Muscle of leg (tissue), 16 donors: Measurements from ENCODE around the gene EME2. TPM values are rescaled to one million over a fixed set of nuclear protein-coding genes. Genes with fewer than 3 reads are reported as not detected.

ENCODE experiments used
- DNase-seq: peaks from one replicate; pipeline ENCODE4 v3.0.0; 2013
- H3K27ac ChIP-seq: one replicate; pipeline ENCODE4 v1.5.1; 2013; ENCODE audit warnings: mild to moderate bottlenecking, low read length, control low read depth
- H3K27me3 ChIP-seq: one replicate; pipeline ENCODE4 v1.6.1; 2013; ENCODE audit warnings: low read length; ENCODE audit not compliant: control insufficient read depth, insufficient read depth
- H3K36me3 ChIP-seq: one replicate; pipeline ENCODE4 v1.6.1; 2013; ENCODE audit warnings: low read length; ENCODE audit not compliant: control insufficient read depth, insufficient read depth
- H3K4me1 ChIP-seq: one replicate; pipeline ENCODE4 v1.6.1; 2013; ENCODE audit warnings: low read length; ENCODE audit not compliant: control insufficient read depth, insufficient read depth
- H3K4me3 ChIP-seq: one replicate; pipeline ENCODE4 v1.5.1; 2013; ENCODE audit warnings: low read length, control low read depth
- H3K9me3 ChIP-seq: replicated peaks from 2 replicates; pipeline ENCODE4 v1.6.1; 2013; ENCODE audit warnings: low read depth, low read length; ENCODE audit not compliant: control insufficient read depth
- WGBS: methylation state at CpG from one replicate; pipeline ENCODE4 v1.1.5; 2013; ENCODE audit warnings: missing lambda C conversion rate; ENCODE audit not compliant: insufficient coverage; 5-methylcytosine and 5-hydroxymethylcytosine counted together
- long read RNA-seq, 11 donors: transcript quantifications; one replicate each; lab custom pipeline, GENCODE V29; 2026
- polyA plus RNA-seq, 8 donors: library from polyadenylated mRNA; unstranded; fragments of 120-200 nt; gene quantifications; one replicate each; pipeline versions ENCODE4 v1.2.1 to v1.2.3, GENCODE V29; 2013; ENCODE audit warnings: inconsistent platforms in 1 of 8, low replicate concordance in 1 of 8; ENCODE audit not compliant: insufficient read length in 8 of 8, insufficient read depth in 1 of 8
- total RNA-seq: library from RNA; stranded (reverse); fragments of 120-200 nt; gene quantifications from one replicate; pipeline ENCODE4 v1.2.4, GENCODE V29; 2013

The EME2 gene, protein sequence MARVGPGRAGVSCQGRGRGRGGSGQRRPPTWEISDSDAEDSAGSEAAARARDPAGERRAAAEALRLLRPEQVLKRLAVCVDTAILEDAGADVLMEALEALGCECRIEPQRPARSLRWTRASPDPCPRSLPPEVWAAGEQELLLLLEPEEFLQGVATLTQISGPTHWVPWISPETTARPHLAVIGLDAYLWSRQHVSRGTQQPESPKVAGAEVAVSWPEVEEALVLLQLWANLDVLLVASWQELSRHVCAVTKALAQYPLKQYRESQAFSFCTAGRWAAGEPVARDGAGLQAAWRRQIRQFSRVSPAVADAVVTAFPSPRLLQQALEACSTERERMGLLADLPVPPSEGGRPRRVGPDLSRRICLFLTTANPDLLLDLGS
- total RNA-seq (7.2 TPM), polyA plus RNA-seq (1 to 10 TPM; 4.0 to 9.7 (median 6.7) TPM)
- long read RNA-seq, donor 1, result 0 reads
- long read RNA-seq, donor 2, result 0 reads
- long read RNA-seq, donor 3, partial matches to known transcripts, result 124 of 168 reads
- long read RNA-seq, donor 3, other reads (novel, unspliced or antisense), result 43 of 168 reads
- long read RNA-seq, donor 4, result 0 reads
- long read RNA-seq, donor 5, partial matches to known transcripts, result 0 of 2 reads
- long read RNA-seq, donor 5, other reads (novel, unspliced or antisense), result 0 of 2 reads
- long read RNA-seq, donor 6, full-length matches to known transcripts, result 1 of 1 reads
- long read RNA-seq, donor 6, partial matches to known transcripts, result 0 of 1 reads
- long read RNA-seq, donor 6, other reads (novel, unspliced or antisense), result 0 of 1 reads
- long read RNA-seq, donor 7, result 0 reads
- long read RNA-seq, donor 8, partial matches to known transcripts, result 0 of 14 reads
- long read RNA-seq, donor 8, other reads (novel, unspliced or antisense), result 14 of 14 reads
- long read RNA-seq, donor 9, partial matches to known transcripts, result 21 of 21 reads
- long read RNA-seq, donor 9, other reads (novel, unspliced or antisense), result 0 of 21 reads
- long read RNA-seq, donor 10, result 0 reads
- long read RNA-seq, donor 11, result 0 reads

GRCh38 chr16:1772362-1772907, at the start of gene EME2:
TSS of gene EME2 (plus strand) at chr16:1772810. CDS start at chr16:1773228, 418 bp downstream.
- under 1% methylated on average over 53 of the region's 53 CpGs for WGBS
- Histone ChIP-seq H3K27me3 (no peaks in the 10 kb centered on the region), H3K4me1 (peaks cover 34% of the 10 kb centered on the region), H3K4me3 (peak within 1 kb of the TSS; percentile 74), H3K27ac (peak within 1 kb of the TSS; percentile 47), H3K9me3 (no peaks in the 10 kb centered on the region), H3K36me3 (peaks cover 56% of the 10 kb centered on the region)
- DNase-seq, result no peak

- no peak for DNase-seq
- 66% methylated on average over 2 of the region's 6 CpGs for WGBS
- Histone ChIP-seq H3K4me1 (peaks cover 2% of the 10 kb centered on the region), H3K36me3 (peaks cover 28% of the 10 kb centered on the region), H3K4me3 (no peak overlapping the region), H3K27me3 (no peaks in the 10 kb centered on the region), H3K27ac (no peak overlapping the region), H3K9me3 (no peaks in the 10 kb centered on the region)
Observed at GRCh38 chr16:1723450-1724147, 49.0 kb upstream of the EME2 start.

DNA sequence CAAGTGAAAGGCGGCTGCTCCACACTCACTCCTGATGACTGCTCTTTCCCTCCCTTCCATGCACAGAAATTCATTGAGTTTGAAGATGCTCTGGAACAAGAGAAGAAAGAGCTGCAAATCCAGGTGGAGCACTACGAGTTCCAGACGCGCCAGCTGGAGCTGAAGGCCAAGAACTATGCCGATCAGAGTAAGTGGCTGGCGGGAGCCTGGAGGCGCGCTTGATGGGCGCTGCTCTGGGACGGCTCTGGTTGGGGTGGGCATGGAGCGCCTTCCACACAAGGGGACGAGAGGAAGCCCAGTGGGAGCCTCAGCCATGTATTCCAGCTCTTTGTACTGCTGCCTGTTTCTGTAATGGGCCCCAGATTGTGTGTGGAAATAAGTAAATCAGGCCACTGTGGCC, 48.1 kb upstream of the EME2 start:
- Histone ChIP-seq H3K36me3 (peaks cover 33% of the 10 kb centered on the region), H3K27me3 (no peaks in the 10 kb centered on the region), H3K4me1 (peaks cover 2% of the 10 kb centered on the region), H3K27ac (no peak overlapping the region), H3K9me3 (no peaks in the 10 kb centered on the region), H3K4me3 (no peak overlapping the region)
- no peak for DNase-seq
- WGBS, result 84% methylated on average over 11 of the region's 12 CpGs

DNA sequence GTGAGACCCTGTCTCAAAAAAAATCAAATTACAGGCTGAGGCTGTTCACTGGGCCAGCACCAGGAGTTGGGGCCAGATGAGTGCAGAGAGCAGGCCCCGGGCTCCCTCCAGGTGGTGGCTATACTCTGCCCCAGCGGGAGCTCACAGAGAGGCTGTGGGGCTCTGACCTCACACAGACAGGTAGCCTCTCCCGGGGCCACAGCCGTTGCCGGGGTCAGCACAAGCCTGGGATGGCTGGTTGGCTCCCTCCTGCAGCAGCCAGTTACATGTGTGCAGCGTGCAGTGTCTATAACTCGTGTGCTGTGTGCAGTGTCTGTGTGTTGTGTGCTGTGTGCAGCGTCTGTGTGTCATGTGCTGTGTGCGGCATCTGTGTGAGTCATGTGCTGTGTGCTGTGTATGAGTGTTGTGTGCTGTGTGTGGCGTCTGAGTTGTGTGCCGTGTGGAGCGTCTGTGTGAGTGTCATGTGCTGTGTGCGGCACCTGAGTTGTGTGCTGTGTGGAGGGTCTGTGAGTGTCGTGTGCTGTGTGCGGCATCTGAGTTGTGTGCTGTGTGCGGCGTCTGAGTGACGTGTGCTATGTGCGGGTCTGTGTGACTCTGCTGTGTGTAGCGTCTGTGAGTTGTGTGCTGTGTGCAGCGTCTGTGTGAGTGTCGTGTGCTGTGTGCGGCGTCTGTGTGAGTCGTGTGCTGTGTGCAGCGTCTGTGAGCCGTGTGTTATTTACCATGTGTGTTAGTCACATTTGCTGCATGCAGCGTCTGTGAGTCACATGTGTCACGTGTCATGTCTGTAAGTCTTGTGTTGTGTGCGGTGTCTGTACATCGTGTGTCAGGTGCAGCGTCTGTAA, 45.7 kb upstream of the EME2 start:
- H3K27me3 ChIP-seq, result no peaks in the 10 kb centered on the region
- H3K36me3 ChIP-seq, result peaks cover 45% of the 10 kb centered on the region
- 94% methylated on average over 32 of the region's 32 CpGs for WGBS
- H3K27ac ChIP-seq, result no peak overlapping the region
- H3K4me1 ChIP-seq, result peaks cover 2% of the 10 kb centered on the region
- DNase-seq, result no peak
- no peaks in the 10 kb centered on the region for H3K9me3 ChIP-seq
- no peak overlapping the region for H3K4me3 ChIP-seq

GRCh38 chr16:1727651-1728624, 44.7 kb upstream of the EME2 start:
- DNase-seq, result no peak
- WGBS, result 86% methylated on average over 31 of the region's 37 CpGs

GRCh38 chr16:1729026-1729425, 43.6 kb upstream of the EME2 start:
- no peak overlapping the region for H3K27ac ChIP-seq
- H3K27me3 ChIP-seq, result no peaks in the 10 kb centered on the region
- no peaks in the 10 kb centered on the region for H3K4me1 ChIP-seq
- H3K36me3 ChIP-seq, result peaks cover 66% of the 10 kb centered on the region
- H3K9me3 ChIP-seq, result no peaks in the 10 kb centered on the region
- 93% methylated on average over 18 of the region's 18 CpGs for WGBS
- DNase-seq, result no peak
- no peak overlapping the region for H3K4me3 ChIP-seq

More at GRCh38 chr16:1727651-1728624, 44.7 kb upstream of the EME2 start:
- Histone ChIP-seq H3K4me3 (no peak overlapping the region), H3K27me3 (no peaks in the 10 kb centered on the region), H3K27ac (no peak overlapping the region), H3K9me3 (no peaks in the 10 kb centered on the region), H3K36me3 (peaks cover 55% of the 10 kb centered on the region), H3K4me1 (no peaks in the 10 kb centered on the region)

- Histone ChIP-seq H3K27ac (no peak overlapping the region), H3K36me3 (peaks cover 66% of the 10 kb centered on the region), H3K4me3 (no peak overlapping the region), H3K9me3 (no peaks in the 10 kb centered on the region), H3K4me1 (no peaks in the 10 kb centered on the region), H3K27me3 (no peaks in the 10 kb centered on the region)
- 93% methylated on average over 33 of the region's 35 CpGs for WGBS
- DNase-seq, result no peak
Observed at GRCh38 chr16:1729445-1729844, 43.2 kb upstream of the EME2 start.

DNA sequence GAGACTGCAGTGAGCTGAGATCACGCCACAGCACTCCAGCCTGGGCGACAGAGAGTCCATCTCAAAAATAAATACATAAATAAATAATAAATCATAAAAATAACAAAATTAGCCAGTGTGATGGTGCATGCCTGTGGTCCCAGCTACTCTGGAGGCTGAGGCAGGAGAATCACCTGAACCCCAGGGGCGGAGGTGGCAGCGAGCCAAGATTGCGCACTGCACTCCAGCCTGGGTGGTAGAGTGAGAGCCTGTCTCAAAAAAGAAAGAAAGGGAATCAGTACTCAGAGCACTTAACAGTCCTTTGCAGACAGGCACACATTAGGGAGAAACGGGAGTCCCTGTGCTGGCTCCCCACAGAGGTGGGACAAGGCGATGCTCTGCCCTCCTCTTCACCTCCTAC, 41.5 kb upstream of the EME2 start:
- DNase-seq, result no peak
- H3K4me1 ChIP-seq, result no peaks in the 10 kb centered on the region
- H3K9me3 ChIP-seq, result no peaks in the 10 kb centered on the region
- peaks cover 67% of the 10 kb centered on the region for H3K36me3 ChIP-seq
- no peak overlapping the region for H3K27ac ChIP-seq
- H3K27me3 ChIP-seq, result no peaks in the 10 kb centered on the region
- 89% methylated on average over 4 of the region's 7 CpGs for WGBS
- H3K4me3 ChIP-seq, result no peak overlapping the region
